ENCODE data around the gene CXXC1. TPM values are rescaled to one million over a fixed set of nuclear protein-coding genes. Genes with fewer than 3 reads are reported as not detected.
"Not testable (repeated sequence)": the region's sequence is repeated elsewhere in the genome, so short reads cannot be mapped to it uniquely, and the experiment has no call there.

CXXC1 gene
- 42.5 TPM for total RNA-seq
- long read RNA-seq, transcript CXXC1-202 (15 exons, 2,280 nt) = minor isoform, 6 of 123 reads
- long read RNA-seq, transcript CXXC1-201 (15 exons, 2,936 nt) = major isoform, 68 of 123 reads
- long read RNA-seq, partial matches to known transcripts = 13 of 123 reads
- long read RNA-seq, other reads (novel, unspliced or antisense) = 36 of 123 reads

- DNase-seq (ENCODE audit: low spot score) = peak; percentile 98
Observed at GRCh38 chr18:50287441-50288347, at the start of gene CXXC1. Gene CXXC1 (minus strand): TSS chr18:50287692. CDS start chr18:50287589, 103 bp downstream.

DNA sequence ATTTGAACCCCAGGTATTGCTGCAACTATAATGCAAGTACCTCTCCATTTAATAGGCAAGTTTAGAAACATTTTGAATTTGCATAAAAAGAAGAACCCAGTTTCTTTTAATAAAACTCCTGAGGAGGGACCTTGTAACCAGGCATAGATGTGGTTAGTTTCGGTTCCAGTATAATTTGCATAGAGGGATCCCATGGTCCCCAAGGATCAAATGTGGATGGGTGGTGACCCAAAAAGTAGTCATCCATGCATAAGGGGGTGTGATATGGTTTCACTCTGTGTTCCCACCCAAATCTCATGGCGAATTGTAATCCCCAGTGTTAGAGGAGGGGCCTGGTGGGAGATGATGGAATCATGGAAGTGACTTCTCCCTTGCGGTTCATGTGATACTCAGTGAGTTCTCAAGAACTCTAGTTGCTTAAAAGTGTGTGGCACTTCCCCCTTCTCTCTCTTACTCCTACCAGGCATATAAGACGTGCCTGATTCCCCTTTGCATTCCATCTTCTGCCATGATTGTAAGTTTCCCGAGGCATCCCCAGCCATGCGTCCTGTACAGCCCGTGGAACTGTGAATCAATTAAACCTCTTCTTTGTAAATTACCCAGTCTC lies 47.2 kb upstream of the CXXC1 start:
- DNase-seq (ENCODE audit: low spot score) = no peak

DNA sequence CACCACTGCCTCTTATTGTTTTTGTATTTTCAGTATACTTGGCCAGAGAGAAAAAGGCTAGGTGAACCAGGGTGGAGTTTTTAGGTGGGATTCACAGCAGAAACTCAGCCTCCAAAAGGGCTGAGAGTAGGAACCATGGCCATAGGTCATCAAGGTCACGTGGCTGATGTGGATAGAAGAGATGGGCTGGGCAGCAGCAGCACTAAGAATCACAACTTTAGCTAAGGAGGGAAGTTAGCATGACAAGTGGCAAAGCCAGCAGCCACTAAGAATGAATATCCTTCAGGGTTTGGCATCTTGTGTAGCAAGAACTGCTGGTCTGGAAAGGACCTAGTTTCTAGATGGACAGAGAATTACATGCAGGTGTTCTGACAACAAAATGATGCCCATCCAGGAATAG lies 44.2 kb upstream of the CXXC1 start:
- DNase-seq (ENCODE audit: low spot score) = no peak

DNA sequence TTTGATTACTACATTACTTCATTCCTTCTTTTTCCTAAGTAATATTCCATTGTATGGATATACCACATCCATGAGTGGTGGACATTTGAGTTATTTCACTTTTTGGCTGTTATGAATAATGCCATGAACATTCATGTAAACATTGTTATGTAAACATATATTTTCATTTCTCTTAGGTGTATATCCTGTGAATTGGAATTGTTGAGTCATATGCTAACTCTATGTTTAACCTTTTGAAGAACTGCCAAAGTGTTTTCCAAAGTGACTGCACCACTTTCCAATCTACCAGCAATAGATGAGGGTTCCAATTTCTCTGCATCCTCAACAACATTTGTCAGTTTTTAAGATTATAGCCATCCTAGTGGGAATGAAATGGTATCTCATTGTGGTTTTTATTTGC lies 42.7 kb upstream of the CXXC1 start:
- DNase-seq (ENCODE audit: low spot score) = no peak

GRCh38 chr18:50327983-50328382 lies 40.5 kb upstream of the CXXC1 start:
- no peak for DNase-seq (ENCODE audit: low spot score)

GRCh38 chr18:50320719-50321118 lies 33.2 kb upstream of the CXXC1 start:
- DNase-seq (ENCODE audit: low spot score) = no peak

- DNase-seq (ENCODE audit: low spot score) = no peak
Observed at GRCh38 chr18:50315100-50315871, 27.8 kb upstream of the CXXC1 start.

- DNase-seq (ENCODE audit: low spot score) = no peak
Observed at GRCh38 chr18:50313873-50314460, 26.5 kb upstream of the CXXC1 start.

GRCh38 chr18:50313031-50313607 lies 25.6 kb upstream of the CXXC1 start:
- no peak for DNase-seq (ENCODE audit: low spot score)

DNA sequence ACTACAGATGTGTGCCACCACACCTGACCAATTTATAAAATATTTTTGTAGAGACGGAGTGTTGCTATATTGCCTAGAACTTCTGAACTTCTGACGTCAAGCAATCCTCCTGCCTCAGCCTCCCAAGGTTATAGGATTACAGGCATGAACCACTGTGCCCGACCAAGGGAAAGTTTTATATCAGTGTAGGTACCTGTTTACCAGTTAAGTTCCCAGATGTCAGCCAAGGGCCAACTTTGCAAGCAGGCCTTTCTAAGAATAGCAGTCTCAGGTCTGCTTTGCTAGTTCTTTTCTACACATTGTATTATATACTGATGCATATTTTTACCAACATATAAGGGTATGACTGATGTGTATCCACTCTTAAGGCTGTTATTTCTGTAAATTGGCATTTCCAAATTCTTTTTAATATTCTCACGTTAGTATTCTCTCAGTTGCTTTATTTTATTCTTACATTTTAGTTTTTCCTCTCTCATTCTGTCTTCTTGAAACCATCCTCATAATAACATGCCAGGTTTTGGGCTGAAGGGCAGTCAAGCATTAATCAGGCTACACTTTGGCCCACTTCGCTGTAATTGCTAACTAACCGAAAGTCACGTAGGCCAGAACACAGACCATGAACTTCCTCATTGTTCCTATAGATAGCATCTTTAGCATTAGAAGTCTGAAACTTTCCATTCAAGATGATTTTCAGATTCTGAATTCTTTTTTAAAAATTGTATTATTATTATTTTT lies 25.0 kb upstream of the CXXC1 start:
- DNase-seq (ENCODE audit: low spot score) = no peak

- DNase-seq (ENCODE audit: low spot score) = no peak
Observed at GRCh38 chr18:50311650-50312049, 24.2 kb upstream of the CXXC1 start.

DNA sequence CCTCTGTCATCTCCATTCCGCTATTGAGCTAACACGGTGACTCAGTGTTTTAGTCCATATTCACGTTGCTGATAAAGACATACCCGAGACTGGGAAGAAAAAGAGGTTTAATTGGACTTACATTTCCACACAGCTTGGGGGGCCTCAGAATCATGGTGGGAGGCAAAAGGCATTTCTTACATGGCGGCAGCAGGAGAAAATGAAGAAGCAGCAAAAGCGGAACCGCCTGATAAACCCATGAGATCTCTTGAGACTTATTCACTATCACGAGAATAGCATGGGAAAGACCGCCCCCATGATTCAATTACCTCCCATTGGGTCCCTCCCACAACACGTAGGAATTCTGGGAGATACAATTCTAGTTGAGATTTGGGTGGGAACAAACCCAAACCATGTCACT lies 22.6 kb upstream of the CXXC1 start:
- no peak for DNase-seq (ENCODE audit: low spot score)

- not testable (repeated sequence) for DNase-seq (ENCODE audit: low spot score)
Observed at GRCh38 chr18:50308851-50309250, 21.4 kb upstream of the CXXC1 start.

DNA sequence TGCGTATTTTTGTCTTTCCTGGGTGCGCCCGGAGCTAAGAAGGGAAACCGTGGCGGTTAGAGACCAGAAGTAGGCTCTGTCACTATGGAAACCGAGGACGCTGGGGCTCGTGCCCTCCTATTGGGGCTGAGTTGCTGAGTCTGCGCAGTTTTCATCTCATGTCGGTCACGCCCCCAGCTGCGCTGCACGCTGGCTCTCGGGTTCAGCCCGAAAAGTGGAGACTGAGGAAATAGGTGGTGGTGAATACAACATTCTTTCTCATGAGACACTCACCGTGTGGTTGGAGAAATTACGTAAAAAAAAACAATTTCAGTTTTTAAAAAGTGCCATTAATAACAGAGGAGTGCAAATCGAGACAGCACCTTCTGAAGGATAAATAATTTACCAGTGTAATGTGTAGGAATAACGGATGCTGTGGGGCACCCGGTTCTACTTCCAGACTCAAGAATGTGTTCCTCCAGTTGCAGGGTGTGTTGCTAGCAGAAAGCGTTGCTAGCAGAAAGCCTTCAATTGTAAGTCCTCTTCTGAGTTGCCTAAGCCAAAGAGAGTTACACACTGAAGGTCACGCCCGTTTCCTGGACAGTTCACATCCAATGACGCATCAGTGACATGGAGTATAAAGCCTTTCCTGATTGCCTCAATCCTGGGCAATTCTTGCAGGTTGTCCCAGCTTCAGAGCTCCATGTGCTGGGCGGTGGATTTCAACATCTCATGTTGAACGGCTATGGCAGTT lies 20.4 kb upstream of the CXXC1 start:
- no peak for DNase-seq (ENCODE audit: low spot score)

DNA sequence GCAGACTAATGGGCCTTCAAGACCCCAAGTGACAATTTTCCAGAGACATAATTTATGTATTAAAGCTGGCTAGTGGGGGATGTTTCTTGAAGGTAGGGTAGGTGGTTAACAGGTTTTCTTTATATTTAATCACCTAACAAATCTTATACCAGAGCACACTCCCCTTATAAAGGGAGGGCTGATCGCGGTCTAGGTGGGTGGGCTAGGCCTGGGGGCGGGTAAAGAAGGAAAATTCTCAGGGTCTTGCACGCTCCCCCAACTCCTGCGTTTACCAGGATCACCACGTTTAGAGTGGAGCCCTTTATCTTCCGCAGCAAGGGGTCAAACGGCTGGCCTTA lies 19.9 kb upstream of the CXXC1 start:
- DNase-seq (ENCODE audit: low spot score) = no peak

- DNase-seq (ENCODE audit: low spot score) = no peak
Observed at GRCh38 chr18:50306944-50307343, 19.5 kb upstream of the CXXC1 start.

DNA sequence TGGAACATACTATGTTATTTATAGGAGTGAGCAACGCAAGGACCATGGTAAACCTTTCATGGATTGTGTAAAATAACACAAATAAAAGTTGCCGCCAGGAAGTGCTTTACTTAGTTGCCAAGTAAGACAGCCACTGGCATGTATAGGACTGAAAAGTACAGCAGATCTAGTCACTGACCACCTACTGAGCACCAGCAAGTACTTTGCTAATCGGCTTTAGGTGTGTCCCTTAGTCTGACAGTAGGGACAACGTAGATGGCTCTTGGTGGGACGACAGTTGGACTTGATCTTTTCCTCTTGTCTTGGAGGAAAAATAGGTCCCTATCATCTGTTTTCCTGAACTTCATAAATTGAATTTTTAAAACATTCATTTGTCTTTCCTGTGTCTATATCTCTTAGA lies 13.6 kb upstream of the CXXC1 start:
- DNase-seq (ENCODE audit: low spot score) = no peak

- no peak for DNase-seq (ENCODE audit: low spot score)
Observed at GRCh38 chr18:50299626-50300388, 12.3 kb upstream of the CXXC1 start.

Data from mesenteric fat pad (tissue), 1 donor.